ENCODE data around the gene TPPP2.

The TPPP2 gene

GRCh38 chr14:20989787-20990600 lies 40.0 kb upstream of the TPPP2 start, which contains the start of gene METTL17 (continued):
- TF ChIP-seq, protein P1, sequence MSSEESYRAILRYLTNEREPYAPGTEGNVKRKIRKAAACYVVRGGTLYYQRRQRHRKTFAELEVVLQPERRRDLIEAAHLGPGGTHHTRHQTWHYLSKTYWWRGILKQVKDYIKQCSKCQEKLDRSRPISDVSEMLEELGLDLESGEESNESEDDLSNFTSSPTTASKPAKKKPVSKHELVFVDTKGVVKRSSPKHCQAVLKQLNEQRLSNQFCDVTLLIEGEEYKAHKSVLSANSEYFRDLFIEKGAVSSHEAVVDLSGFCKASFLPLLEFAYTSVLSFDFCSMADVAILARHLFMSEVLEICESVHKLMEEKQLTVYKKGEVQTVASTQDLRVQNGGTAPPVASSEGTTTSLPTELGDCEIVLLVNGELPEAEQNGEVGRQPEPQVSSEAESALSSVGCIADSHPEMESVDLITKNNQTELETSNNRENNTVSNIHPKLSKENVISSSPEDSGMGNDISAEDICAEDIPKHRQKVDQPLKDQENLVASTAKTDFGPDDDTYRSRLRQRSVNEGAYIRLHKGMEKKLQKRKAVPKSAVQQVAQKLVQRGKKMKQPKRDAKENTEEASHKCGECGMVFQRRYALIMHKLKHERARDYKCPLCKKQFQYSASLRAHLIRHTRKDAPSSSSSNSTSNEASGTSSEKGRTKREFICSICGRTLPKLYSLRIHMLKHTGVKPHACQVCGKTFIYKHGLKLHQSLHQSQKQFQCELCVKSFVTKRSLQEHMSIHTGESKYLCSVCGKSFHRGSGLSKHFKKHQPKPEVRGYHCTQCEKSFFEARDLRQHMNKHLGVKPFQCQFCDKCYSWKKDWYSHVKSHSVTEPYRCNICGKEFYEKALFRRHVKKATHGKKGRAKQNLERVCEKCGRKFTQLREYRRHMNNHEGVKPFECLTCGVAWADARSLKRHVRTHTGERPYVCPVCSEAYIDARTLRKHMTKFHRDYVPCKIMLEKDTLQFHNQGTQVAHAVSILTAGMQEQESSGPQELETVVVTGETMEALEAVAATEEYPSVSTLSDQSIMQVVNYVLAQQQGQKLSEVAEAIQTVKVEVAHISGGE (tag by site-specific recombination; conservative IDR thresholded peaks at IDR 0.05; ENCODE audit: low read depth): peak; percentile 92
- TF ChIP-seq ZFP69B (tag by site-specific recombination; IDR thresholded peaks at IDR 0.05) (no peak), ZBTB1 (tag by site-specific recombination; IDR thresholded peaks at IDR 0.05) (no peak), ZNF146 (tag by site-specific recombination; IDR thresholded peaks at IDR 0.05) (no peak), ZNF843 (tag by site-specific recombination; IDR thresholded peaks at IDR 0.05) (0 out of 2 replicates have a peak, but pooled peaks have one; percentile 19), HOXD13 (CRISPR knock-in tag; IDR thresholded peaks at IDR 0.05; ENCODE audit: borderline replicate concordance) (no peak), ZIC2 (tag by site-specific recombination; IDR thresholded peaks at IDR 0.05) (no peak), WT1 (tag by site-specific recombination; IDR thresholded peaks at IDR 0.05) (peak; percentile 26; the same call in 1 of the 2 replicates), ZSCAN30 (tag by site-specific recombination; IDR thresholded peaks at IDR 0.05) (peak; percentile 13; the same call in 1 of the 2 replicates), SP7 (tag by site-specific recombination; IDR thresholded peaks at IDR 0.05) (peak; percentile 42; the same call in 1 of the 2 replicates), ZNF404 (tag by site-specific recombination; IDR thresholded peaks at IDR 0.05) (no peak), ZBTB21 (tag by site-specific recombination; IDR thresholded peaks at IDR 0.05) (peak; percentile 39; the same call in 1 of the 2 replicates), YY1 (tag by site-specific recombination; IDR thresholded peaks at IDR 0.05) (peak; percentile 93), ZNF792 (tag by site-specific recombination; IDR thresholded peaks at IDR 0.05) (no peak), ZSCAN23 (tag by site-specific recombination; IDR thresholded peaks at IDR 0.05) (no peak), ZNF629 (tag by site-specific recombination; IDR thresholded peaks at IDR 0.05) (peak; percentile 72), ZNF600 (tag by site-specific recombination; IDR thresholded peaks at IDR 0.05) (no peak), ZNF423 (tag by site-specific recombination; IDR thresholded peaks at IDR 0.05) (no peak), ZNF394 (tag by site-specific recombination; IDR thresholded peaks at IDR 0.05; ENCODE audit: borderline replicate concordance) (peak; percentile 31; the same call in 1 of the 2 replicates), TCF7L2 (IDR thresholded peaks at IDR 0.05; ENCODE audit: borderline replicate concordance, low read depth, low read length) (no peak), ZNF530 (tag by site-specific recombination; IDR thresholded peaks at IDR 0.05; ENCODE audit: low read depth) (no peak), CTCF (tag by site-specific recombination; IDR thresholded peaks at IDR 0.05) (peak; percentile 85), ZBTB17 (tag by site-specific recombination; IDR thresholded peaks at IDR 0.05) (peak; percentile 87), OSR2 (tag by site-specific recombination; IDR thresholded peaks at IDR 0.05) (no peak), ZFP41 (tag by site-specific recombination; IDR thresholded peaks at IDR 0.05; ENCODE audit: borderline replicate concordance) (no peak), ZNF121 (tag by site-specific recombination; IDR thresholded peaks at IDR 0.05) (no peak), GLIS1 (tag by site-specific recombination; IDR thresholded peaks at IDR 0.05) (no peak), KLF8 (tag by site-specific recombination; IDR thresholded peaks at IDR 0.05) (peak; percentile 68; the same call in 1 of the 2 replicates), ZNF654 (tag by site-specific recombination; IDR thresholded peaks at IDR 0.05; ENCODE audit: low read depth) (no peak), ZFHX2 (tag by site-specific recombination; conservative IDR thresholded peaks at IDR 0.05) (no peak)
- TF ChIP-seq, protein P2, sequence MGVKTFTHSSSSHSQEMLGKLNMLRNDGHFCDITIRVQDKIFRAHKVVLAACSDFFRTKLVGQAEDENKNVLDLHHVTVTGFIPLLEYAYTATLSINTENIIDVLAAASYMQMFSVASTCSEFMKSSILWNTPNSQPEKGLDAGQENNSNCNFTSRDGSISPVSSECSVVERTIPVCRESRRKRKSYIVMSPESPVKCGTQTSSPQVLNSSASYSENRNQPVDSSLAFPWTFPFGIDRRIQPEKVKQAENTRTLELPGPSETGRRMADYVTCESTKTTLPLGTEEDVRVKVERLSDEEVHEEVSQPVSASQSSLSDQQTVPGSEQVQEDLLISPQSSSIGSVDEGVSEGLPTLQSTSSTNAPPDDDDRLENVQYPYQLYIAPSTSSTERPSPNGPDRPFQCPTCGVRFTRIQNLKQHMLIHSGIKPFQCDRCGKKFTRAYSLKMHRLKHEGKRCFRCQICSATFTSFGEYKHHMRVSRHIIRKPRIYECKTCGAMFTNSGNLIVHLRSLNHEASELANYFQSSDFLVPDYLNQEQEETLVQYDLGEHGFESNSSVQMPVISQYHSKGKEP (tag by site-specific recombination; IDR thresholded peaks at IDR 0.05): no peak
